H9 (cell line): ENCODE results near the gene ZNF865. TPM values are rescaled to one million over a fixed set of nuclear protein-coding genes. Genes with fewer than 3 reads are reported as not detected.

Experiments used
- DNase-seq: peaks from one replicate; pipeline ENCODE4 v3.0.0-alpha.2; 2017
- H2AFZ ChIP-seq: one replicate; pipeline ENCODE4 v1.6.1; 2013; ENCODE audit warnings: mild to moderate bottlenecking, low read length, control low read depth, moderate library complexity
- H2AK5ac ChIP-seq: 2 replicates; pipeline ENCODE4 v1.6.1; 2013; ENCODE audit warnings: low read length, control low read depth, mixed read lengths; ENCODE audit not compliant: insufficient read length
- H2BK120ac ChIP-seq: one replicate; pipeline ENCODE4 v1.6.1; 2013; ENCODE audit warnings: low read depth, mild to moderate bottlenecking, low read length, control low read depth, inconsistent platforms; ENCODE audit not compliant: poor library complexity, severe bottlenecking
- H2BK12ac ChIP-seq: 2 replicates; pipeline ENCODE4 v1.6.1; 2013; ENCODE audit warnings: low read length, control low read depth, mixed read lengths, low read depth; ENCODE audit not compliant: insufficient read length
- H2BK15ac ChIP-seq: 2 replicates; pipeline ENCODE4 v1.6.1; 2013; ENCODE audit warnings: low read depth, low read length, control low read depth
- H2BK20ac ChIP-seq: one replicate; pipeline ENCODE4 v1.6.1; 2013; ENCODE audit warnings: low read depth, mild to moderate bottlenecking, low read length, control low read depth, inconsistent platforms; ENCODE audit not compliant: poor library complexity, severe bottlenecking
- H2BK5ac ChIP-seq: 2 replicates; pipeline ENCODE4 v1.6.1; 2013; ENCODE audit warnings: low read length, control low read depth, mixed read lengths; ENCODE audit not compliant: insufficient read length
- H3K14ac ChIP-seq: 2 replicates; pipeline ENCODE4 v1.6.1; 2013; ENCODE audit warnings: low read length, control low read depth; ENCODE audit not compliant: insufficient read depth
- H3K18ac ChIP-seq: 2 replicates; pipeline ENCODE4 v1.6.1; 2013; ENCODE audit warnings: low read depth, mild to moderate bottlenecking, mixed read lengths, low read length, control low read depth; ENCODE audit not compliant: insufficient read length
- H3K23ac ChIP-seq: 2 replicates; pipeline ENCODE4 v1.6.1; 2013; ENCODE audit warnings: low read length, control low read depth, mixed read lengths, low read depth; ENCODE audit not compliant: insufficient read length
- H3K23me2 ChIP-seq: 2 replicates; pipeline ENCODE4 v1.6.1; 2013; ENCODE audit warnings: low read depth, mild to moderate bottlenecking, mixed read lengths, low read length, control low read depth; ENCODE audit not compliant: insufficient read length, poor library complexity, severe bottlenecking
- H3K27ac ChIP-seq: 2 replicates; pipeline ENCODE4 v1.5.1; 2013; ENCODE audit warnings: low read length, control low read depth, mixed read lengths, low read depth; ENCODE audit not compliant: insufficient read length
- H3K27me3 ChIP-seq: 2 replicates; pipeline ENCODE4 v1.6.1; 2013; ENCODE audit warnings: low read length, control low read depth, inconsistent platforms; ENCODE audit not compliant: insufficient read depth
- H3K4ac ChIP-seq: 2 replicates; pipeline ENCODE4 v1.6.1; 2013; ENCODE audit warnings: low read depth, mild to moderate bottlenecking, control low read depth, inconsistent platforms, low read length, moderate library complexity
- H3K4me1 ChIP-seq: 2 replicates; pipeline ENCODE4 v1.6.1; 2013; ENCODE audit warnings: low read length, control low read depth, inconsistent platforms; ENCODE audit not compliant: insufficient read depth
- H3K4me2 ChIP-seq: 2 replicates; pipeline ENCODE4 v1.6.1; 2013; ENCODE audit warnings: low read length, control low read depth, mixed read lengths; ENCODE audit not compliant: insufficient read length, insufficient read depth
- H3K56ac ChIP-seq: 2 replicates; pipeline ENCODE4 v1.6.1; 2013; ENCODE audit warnings: low read depth, mild to moderate bottlenecking, mixed read lengths, low read length, control low read depth; ENCODE audit not compliant: insufficient read length
- H3K79me1 ChIP-seq: 2 replicates; pipeline ENCODE4 v1.6.1; 2013; ENCODE audit warnings: low read depth, mild to moderate bottlenecking, moderate library complexity, low read length, control low read depth, inconsistent platforms; ENCODE audit not compliant: insufficient read depth, poor library complexity, severe bottlenecking
- H3K79me2 ChIP-seq: 2 replicates; pipeline ENCODE4 v1.6.1; 2013; ENCODE audit warnings: low read length, control low read depth, inconsistent platforms; ENCODE audit not compliant: insufficient read depth
- H3K9ac ChIP-seq: 2 replicates; pipeline ENCODE4 v1.6.1; 2013; ENCODE audit warnings: low read length, control low read depth, mixed read lengths; ENCODE audit not compliant: insufficient read length; ENCODE audit errors: extremely low read depth
- H3K9me3 ChIP-seq: one replicate; pipeline ENCODE4 v1.6.1; 2013; ENCODE audit warnings: low read depth, low read length, inconsistent platforms; ENCODE audit not compliant: control insufficient read depth
- H3T11ph ChIP-seq: one replicate; pipeline ENCODE4 v1.6.1; 2013; ENCODE audit warnings: mild to moderate bottlenecking, low read length, control low read depth, inconsistent platforms
- H4K20me1 ChIP-seq: one replicate; pipeline ENCODE4 v1.6.1; 2013; ENCODE audit not compliant: control insufficient read depth, insufficient read length, insufficient read depth
- H4K5ac ChIP-seq: 2 replicates; pipeline ENCODE4 v1.6.1; 2013; ENCODE audit warnings: low read depth, mild to moderate bottlenecking, mixed read lengths, low read length, control low read depth; ENCODE audit not compliant: insufficient read length
- H4K8ac ChIP-seq: replicated peaks from 2 replicates; pipeline ENCODE4 v1.6.1; 2013; ENCODE audit warnings: low read length, control low read depth, mixed read lengths, low read depth; ENCODE audit not compliant: insufficient read length
- H4K91ac ChIP-seq: 2 replicates; pipeline ENCODE4 v1.6.1; 2013; ENCODE audit warnings: low read depth, mild to moderate bottlenecking, moderate library complexity, mixed read lengths, low read length, control low read depth; ENCODE audit not compliant: insufficient read length
- H3K27ac Mint-ChIP-seq, 3 experiments: 2 replicates in 2 of 3; 3 replicates in 1 of 3; pipeline ENCODE4 v1.8.0; 2020 to 2021; ENCODE audit warnings: mixed read lengths in 3 of 3, mild to moderate bottlenecking in 1 of 3, moderate library complexity in 1 of 3
- H3K27me3 Mint-ChIP-seq: 2 replicates; pipeline ENCODE4 v1.8.0; 2021; ENCODE audit warnings: low read depth, mild to moderate bottlenecking, moderate library complexity, mixed read lengths
- H3K36me3 Mint-ChIP-seq, 3 experiments: 2 replicates in 2 of 3; 3 replicates in 1 of 3; pipeline ENCODE4 v1.8.0; 2020 to 2021; ENCODE audit warnings: low read depth in 3 of 3, mixed read lengths in 3 of 3; ENCODE audit not compliant: insufficient read depth in 1 of 3
- H3K4me1 Mint-ChIP-seq, 2 experiments: 2 replicates each; pipeline ENCODE4 v1.8.0; 2020; ENCODE audit warnings: mixed read lengths in 2 of 2
- H3K4me3 Mint-ChIP-seq, 2 experiments: 2 replicates in 1 of 2; 3 replicates in 1 of 2; pipeline ENCODE4 v1.8.0; 2020 to 2021; ENCODE audit warnings: mild to moderate bottlenecking in 2 of 2, mixed read lengths in 2 of 2, moderate library complexity in 1 of 2
- H3K9me3 Mint-ChIP-seq, 2 experiments: 2 replicates in 1 of 2; 3 replicates in 1 of 2; pipeline ENCODE4 v1.8.0; 2020; ENCODE audit warnings: mild to moderate bottlenecking in 2 of 2, mixed read lengths in 2 of 2, moderate library complexity in 1 of 2
- CTCF ChIP-seq: fragments of 200-600 bp; sonication (generic); conservative IDR thresholded peaks from 3 replicates; pipeline ENCODE4 v1.8.0; 2021; ENCODE audit warnings: antibody characterized with exemption, mild to moderate bottlenecking
- WGBS: extraction: QIAGEN DNeasy Blood & Tissue Kit; methylation state at CpG from one replicate; pipeline ENCODE4 v1.1.7; 2013; ENCODE audit warnings: missing lambda C conversion rate, low lambda C conversion rate, mixed read lengths; ENCODE audit not compliant: insufficient read length; ENCODE audit errors: extremely low coverage; 5-methylcytosine and 5-hydroxymethylcytosine counted together
- total RNA-seq: library from RNA; stranded (reverse); gene quantifications from 2 replicates; pipeline ENCODE4 v1.2.1, GENCODE V29; 2021

Gene ZNF865
- total RNA-seq, 1 experiment from 2014 or later: 14.3 TPM

GRCh38 chr19:55656988-55657747, 51.7 kb downstream of the ZNF865 start:
- Mint-ChIP-seq H3K27ac (peak overlapping the region; percentile 3 to 76 (median 15); a peak in 5 of 7 replicates), H3K27me3 (no peaks in the 10 kb centered on the region; the same call in 1 of the 2 replicates), H3K4me3 (peak overlapping the region; percentile 93 to 94), H3K36me3 (peaks cover 28 to 60% (median 43%) of the 10 kb centered on the region in 3 experiments), H3K9me3 (peaks cover 0 to 3% of the 10 kb centered on the region in 2 experiments; a peak in 2 of 5 replicates), H3K4me1 (peaks cover 25 to 31% of the 10 kb centered on the region in 2 experiments)
- H4K8ac ChIP-seq: no peak overlapping the region
- no peaks in the 10 kb centered on the region for H3K9me3 ChIP-seq
- WGBS: no CpG with 5 or more reads among the region's 18 CpGs
- no peak overlapping the region for H2BK15ac ChIP-seq
- no peak overlapping the region for H3K23ac ChIP-seq
- H4K20me1 ChIP-seq: peaks cover 4% of the 10 kb centered on the region
- H2BK12ac ChIP-seq: no peak overlapping the region
- no peak for TF ChIP-seq CTCF
- no peak overlapping the region for H3K14ac ChIP-seq
- H3K27me3 ChIP-seq: no peaks in the 10 kb centered on the region
- peak overlapping the region; percentile 63 for H3K9ac ChIP-seq
- peaks cover 45% of the 10 kb centered on the region for H3K79me2 ChIP-seq
- H3K4me2 ChIP-seq: peak overlapping the region; percentile 98
- no peak overlapping the region for H4K5ac ChIP-seq
- H2BK120ac ChIP-seq: no peak overlapping the region
- H4K91ac ChIP-seq: no peak overlapping the region
- no peak overlapping the region for H3K27ac ChIP-seq
- H2BK20ac ChIP-seq: no peak overlapping the region
- H3K56ac ChIP-seq: no peak overlapping the region
- no peak overlapping the region for H3K4ac ChIP-seq
- H3T11ph ChIP-seq: no peak overlapping the region
- DNase-seq: no peak
- no peaks in the 10 kb centered on the region for H3K79me1 ChIP-seq
- H3K23me2 ChIP-seq: peaks cover 22% of the 10 kb centered on the region
- no peak overlapping the region for H2AFZ ChIP-seq
- no peak overlapping the region for H2AK5ac ChIP-seq
- H2BK5ac ChIP-seq: no peak overlapping the region
- no peak overlapping the region for H3K18ac ChIP-seq
- H3K4me1 ChIP-seq: peaks cover 7% of the 10 kb centered on the region; the same call in 1 of the 2 replicates
